Stimulated activated naive CD8-positive, alpha-beta T cell treated with anti-CD3 and anti-CD28 coated beads, Interleukin-15, Interleukin-2, amounts not matched to agents 100 U/mL and 50 U/mL, for 24 hours (primary cell): ENCODE measurements around the gene TEX36.
"Not testable (repeated sequence)": the region's sequence is repeated elsewhere in the genome, so short reads cannot be mapped to it uniquely, and the experiment has no call there.

Source experiments
- ATAC-seq: fragments of 150-1000 bp; cut with Tn5 transposase; one replicate; pipeline ENCODE4 v1.10.0; 2021
- DNase-seq: peaks from one replicate; pipeline ENCODE4 v3.0.0; 2021

TEX36 gene

DNA sequence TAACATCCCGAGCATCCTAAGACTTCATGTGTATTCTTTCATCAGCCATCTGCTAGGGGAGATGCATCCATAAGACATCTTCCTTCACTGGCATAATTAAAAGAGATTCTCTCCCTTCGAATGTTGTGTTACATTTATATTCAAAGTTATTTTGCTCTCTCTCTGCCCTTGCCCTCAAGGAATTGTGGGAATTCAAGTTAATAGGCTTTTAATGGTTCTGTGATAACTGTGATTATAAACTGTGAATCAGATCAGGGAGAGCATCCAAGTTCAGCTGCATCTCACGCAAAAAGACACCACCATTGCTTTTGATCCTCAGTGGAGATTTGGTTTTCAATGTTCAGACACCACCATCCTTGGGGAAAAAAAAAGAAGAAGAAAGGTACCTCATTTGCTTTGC, 9.2 kb upstream of the TEX36 start:
- DNase-seq (no peak), ATAC-seq (no peak)

DNA sequence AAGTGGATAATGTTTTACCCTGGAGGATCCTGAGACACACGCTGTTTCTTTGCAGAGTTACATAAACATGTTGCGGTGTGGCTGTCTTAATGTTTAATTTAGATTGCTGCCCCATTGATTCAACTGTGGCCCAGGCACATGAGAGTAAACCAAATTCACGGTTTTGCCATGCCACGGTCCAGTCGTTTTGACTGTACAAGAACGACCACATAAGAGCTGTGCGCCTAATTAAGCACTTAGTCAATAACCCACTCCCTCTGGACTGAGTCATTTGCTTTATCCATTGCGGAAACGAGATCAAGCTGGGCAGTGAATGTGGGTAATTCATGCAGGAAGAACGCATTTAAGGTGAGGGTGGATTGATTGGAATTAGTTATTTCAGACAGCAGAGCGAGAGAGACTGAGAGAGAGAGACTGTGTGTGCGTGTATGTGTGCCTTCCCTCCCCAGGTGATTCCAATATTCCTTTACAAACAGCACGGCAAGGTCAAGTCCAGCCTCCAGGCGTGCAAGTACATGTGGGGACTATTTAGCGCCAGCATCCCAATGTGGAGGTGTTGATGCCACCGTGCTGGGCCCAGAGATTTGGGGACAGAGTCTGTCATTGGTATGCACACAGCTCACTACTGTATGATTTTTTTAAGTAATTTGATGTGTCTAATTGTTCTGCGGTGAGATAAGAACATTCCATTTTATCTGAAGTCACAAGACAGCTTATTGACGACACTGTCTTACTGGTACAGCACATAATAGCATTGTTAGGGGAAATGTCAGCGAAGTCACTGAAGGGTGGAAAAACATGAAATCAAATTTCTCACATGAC, 8.4 kb upstream of the TEX36 start:
- DNase-seq (no peak), ATAC-seq (no peak)

DNA sequence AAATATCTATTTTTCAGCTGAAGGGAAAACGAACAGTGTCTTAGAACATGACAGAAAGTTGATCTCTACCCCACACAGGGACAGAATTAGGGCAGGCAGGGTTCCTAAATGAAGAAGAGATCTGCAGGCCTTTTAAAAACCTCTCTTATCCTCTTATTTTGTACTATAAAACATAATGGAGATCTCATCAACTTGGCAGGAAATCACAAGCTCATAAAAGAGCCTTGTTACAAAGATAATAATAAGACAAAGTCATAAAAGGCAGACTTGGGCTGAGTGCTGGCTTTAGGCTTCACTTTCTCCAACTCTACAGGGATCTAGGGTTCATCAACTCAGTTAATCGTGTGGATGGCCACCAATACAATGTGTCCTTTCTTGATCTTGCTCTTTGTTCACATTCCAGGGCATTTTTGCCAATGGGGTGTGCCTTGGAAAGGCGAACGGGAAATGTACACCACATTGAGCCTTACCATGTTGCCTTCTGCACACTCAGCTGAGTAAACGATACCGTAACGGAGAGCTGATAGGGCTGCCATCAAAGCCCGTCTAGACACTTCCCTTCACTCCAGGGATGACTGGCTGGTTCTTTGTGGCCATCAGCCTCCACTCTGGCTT, 7.1 kb upstream of the TEX36 start:
- no peak for DNase-seq
- no peak for ATAC-seq

GRCh38 chr10:125687507-125688185, 4.7 kb upstream of the TEX36 start:
- DNase-seq = no peak
- no peak for ATAC-seq

DNA sequence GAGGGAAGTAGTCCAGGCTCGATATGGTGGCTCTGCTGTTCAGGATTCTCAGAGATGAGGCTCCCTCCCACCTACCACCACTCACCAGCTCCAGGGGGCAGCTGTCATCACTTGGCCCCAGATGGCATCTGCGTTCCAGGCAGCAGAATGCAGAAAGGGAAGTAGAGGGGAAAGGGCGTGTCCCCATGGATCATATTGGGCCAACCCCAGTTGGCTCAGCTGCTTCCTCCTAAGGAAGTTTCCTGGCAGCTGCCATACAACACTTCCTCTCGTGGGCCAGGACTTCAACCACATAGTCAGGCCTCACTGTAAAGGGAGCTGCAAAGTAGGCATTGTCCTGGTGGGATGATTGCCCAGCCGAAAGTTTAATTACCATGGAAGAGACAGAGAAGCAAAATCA, 1.6 kb upstream of the TEX36 start:
- DNase-seq (no peak), ATAC-seq (no peak)

DNA sequence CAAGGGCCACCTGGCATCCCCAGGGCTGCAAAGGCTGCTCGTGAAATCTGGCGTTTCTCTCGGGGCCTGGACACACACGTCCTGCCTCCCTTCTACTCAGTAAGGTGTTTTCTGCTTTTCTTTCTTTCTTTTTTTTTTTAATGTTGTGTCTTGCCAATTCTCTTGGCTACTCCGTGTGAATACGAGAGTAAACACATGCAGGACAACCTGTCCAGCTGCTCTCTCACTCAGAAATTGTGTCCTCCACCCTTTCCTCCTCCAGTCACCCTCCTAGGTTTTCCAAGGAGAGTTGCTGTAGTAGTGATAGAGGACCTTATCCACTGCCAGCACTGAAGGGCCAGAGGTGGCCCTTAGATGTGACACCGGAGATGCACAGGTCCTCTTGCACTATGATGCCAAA, 858 bp upstream of the TEX36 start:
- no peak for DNase-seq
- no peak for ATAC-seq

DNA sequence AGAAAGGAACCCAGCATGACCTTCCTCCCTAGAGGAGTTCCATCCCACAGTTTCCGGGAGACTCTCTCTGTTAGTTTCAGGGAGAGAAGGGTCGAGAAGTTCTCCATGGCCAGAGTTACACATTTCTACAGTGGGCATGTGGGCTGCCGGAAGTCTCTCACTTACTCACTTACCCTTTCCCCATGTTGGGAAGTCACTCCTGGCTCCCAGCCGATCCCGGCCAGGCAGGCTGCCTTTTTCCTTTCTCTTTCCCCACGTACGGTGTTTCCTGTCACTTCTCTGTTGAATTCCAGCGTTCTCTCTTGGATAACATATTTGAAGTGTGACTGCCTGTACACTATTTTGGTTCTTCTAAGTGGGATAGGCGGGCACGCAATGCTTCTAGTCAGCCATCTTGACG, 3.5 kb downstream of the TEX36 start:
- DNase-seq (no peak), ATAC-seq (no peak)

- DNase-seq = no peak
- no peak for ATAC-seq
Observed at GRCh38 chr10:125672884-125673283, 10.1 kb downstream of the TEX36 start.

DNA sequence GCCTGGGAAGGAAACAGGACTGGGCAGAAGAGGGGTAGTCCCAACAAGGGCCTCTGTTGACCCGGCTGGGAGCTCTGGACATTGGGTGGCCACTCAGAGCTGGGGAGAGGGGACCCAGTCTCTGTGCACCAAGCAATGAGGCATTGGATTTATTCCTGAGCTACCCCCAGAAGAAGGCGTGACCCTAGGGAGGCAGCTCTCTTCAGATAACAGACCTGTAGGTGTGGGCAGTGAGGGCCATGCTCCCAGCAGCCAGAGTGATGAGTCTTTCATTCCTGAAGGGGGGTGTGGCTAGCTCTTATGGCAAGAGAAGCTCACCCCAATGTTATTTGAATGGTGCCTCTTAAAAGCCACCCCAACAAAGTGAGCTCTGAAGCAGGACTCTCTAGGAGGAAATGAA, 20.4 kb downstream of the TEX36 start:
- DNase-seq (no peak), ATAC-seq (no peak)

DNA sequence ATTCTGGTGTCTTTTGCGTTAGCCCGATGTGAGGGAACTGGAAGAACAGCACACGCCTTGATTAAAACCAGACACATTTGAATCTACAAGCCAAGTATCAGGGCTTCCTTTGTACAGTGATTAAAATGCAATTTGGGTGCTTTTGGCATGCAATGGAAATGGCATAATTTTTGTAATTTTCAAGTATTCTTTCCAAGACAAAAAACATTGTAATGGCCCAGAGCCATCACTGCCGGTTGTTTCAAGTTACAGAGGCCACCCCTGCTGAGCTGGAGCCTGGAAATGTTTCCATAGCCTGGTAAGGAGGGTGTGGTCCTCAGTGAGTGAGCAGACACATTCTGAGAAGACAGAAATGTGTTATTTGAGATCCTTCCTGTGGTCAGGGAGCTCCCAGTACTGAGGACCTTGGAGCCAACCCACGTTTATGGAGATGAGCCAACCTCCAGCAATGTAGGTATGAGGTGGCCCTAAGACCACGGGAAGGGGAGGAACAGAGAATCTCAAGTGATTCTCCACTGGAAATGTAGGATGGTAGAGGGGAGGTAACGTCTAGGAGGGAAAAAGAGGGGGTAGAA, 20.9 kb downstream of the TEX36 start:
- no peak for ATAC-seq
- DNase-seq = no peak

GRCh38 chr10:125661431-125661940, 21.5 kb downstream of the TEX36 start:
- ATAC-seq = no peak
- no peak for DNase-seq

DNA sequence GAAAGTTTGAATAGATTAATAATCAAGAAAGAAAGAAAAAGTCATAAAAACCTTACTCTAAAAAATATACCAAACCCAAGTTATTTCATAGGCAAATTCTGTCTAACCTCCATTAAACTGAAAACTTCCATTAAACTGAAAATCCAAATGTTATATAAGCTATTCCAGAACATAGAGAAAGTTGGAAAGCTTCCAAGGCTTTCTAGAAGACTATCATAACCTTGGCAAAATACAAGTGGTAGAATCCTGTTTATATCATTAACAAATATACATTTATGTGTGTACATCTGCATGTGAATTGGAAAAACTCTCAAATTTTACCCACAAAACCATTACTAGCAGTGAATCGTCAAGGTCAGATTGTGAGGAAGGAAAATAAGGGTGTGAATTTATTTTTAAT, 23.9 kb downstream of the TEX36 start:
- DNase-seq (no peak), ATAC-seq (no peak)

- ATAC-seq (no peak), DNase-seq (no peak)
Observed at GRCh38 chr10:125656523-125656922, 26.4 kb downstream of the TEX36 start.

GRCh38 chr10:125653113-125653512, 29.9 kb downstream of the TEX36 start:
- DNase-seq, ATAC-seq: not testable (repeated sequence)

- DNase-seq (no peak), ATAC-seq (no peak)
Observed at GRCh38 chr10:125646311-125646710, 36.7 kb downstream of the TEX36 start.

DNA sequence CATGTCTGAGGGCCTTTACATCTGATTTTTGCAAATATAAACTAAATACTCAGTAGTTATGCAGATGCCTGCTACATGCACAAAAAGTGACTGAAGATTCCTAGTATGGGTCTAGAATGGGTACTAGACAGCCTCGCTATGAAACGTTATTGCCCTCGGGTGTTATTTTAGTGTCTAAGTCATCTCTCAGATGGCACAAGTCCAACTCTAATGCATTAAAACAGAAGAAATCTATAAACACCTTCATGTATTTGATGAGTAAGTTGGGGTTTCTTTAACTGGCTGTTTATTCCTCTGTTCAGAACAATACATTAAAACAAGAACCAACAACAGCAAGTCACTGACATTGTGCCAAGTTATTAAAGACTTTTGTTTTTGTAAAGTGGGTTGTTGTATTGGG, 41.6 kb downstream of the TEX36 start:
- ATAC-seq (no peak), DNase-seq (no peak)

- ATAC-seq (no peak), DNase-seq (no peak)
Observed at GRCh38 chr10:125640653-125641052, 42.3 kb downstream of the TEX36 start.

DNA sequence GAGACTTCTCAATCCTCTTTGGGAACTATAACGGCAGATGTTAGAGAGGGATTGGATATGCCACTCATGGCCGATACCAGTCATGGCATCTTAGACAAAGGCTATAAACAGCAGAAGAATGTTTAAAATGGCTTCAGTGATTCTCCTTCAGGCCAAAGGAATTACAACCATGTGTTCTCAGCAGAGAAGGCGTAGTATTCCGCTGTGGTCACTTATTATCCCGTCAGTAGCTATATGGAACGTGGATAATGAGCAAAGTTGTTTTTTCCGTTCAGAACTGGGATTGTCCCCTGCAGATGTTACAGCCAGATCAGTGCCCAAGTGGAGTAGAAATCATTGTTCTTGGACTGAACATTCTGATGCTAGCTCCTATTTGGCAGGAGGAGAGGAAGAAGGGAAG, 43.1 kb downstream of the TEX36 start:
- ATAC-seq = no peak

DNA sequence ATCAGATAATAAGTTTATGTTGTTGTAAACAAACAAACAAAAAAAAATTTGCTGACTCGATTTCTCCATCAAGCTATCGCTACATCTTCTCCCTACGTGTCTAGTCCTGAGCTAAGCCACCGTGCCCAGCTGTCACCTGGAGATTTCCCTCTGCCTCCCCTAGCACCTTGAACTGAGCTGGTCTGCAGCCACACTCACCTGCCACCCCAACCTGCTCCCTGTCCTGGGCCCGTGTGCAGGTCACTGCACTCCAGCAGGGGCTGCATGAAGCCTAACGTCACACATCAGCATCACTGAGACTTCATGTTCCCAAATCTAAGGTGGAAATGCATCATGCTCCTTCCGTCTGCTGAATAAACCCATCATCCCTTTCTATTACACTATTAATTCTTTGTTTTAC, 44.4 kb downstream of the TEX36 start:
- ATAC-seq (no peak), DNase-seq (no peak)

More for the DNA sequence above, 43.1 kb downstream of the TEX36 start:
- no peak for DNase-seq

DNA sequence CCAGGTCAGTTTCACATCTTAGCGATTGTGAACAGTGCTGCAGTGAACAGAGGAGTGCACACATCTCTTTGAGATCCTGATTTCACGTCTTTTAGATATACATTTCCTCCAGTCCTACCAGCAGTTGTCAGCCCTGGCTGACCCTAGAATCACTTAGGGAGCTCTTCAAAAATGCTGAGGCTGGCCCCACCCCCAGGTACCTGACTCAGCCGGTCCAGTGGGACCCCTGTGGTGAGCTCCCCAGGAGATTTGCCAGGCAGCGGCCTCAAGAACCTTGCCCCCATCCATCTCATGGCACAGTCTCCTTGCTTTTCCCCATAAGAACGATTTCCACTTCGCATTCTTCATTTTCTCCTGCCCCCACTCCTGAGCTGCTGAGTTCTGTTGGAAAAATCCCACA, 45.5 kb downstream of the TEX36 start:
- no peak for ATAC-seq
- DNase-seq = no peak

- DNase-seq (no peak), ATAC-seq (no peak)
Observed at GRCh38 chr10:125634606-125635005, 48.4 kb downstream of the TEX36 start.

DNA sequence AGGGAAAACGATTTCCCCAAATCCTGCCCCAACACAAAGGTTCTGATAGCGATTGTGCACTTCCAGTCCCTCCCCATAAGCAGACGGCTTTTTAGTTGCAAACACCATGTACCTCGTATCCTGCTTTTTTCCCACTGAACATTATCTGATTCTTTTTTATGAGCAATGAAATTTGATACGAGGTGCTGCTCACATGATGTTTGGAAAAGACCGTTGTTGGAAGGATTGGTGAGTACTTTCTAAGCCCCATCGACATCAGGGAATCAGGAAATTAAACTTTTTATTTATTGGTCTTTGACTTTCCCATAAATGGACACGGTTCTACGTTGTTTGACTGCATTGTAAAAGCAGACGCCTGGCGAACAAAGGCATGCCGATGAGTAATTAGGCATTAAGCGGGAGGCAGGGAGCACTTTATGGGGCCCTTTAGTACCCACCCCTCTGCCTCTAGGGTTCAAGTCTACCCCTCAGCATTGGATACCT, 49.4 kb downstream of the TEX36 start:
- DNase-seq (no peak), ATAC-seq (no peak)

- DNase-seq (no peak), ATAC-seq (no peak)
Observed at GRCh38 chr10:125631806-125632205, 51.2 kb downstream of the TEX36 start.
